Measurements from ENCODE around the gene CKS2. TPM values are rescaled to one million over a fixed set of nuclear protein-coding genes. Genes with fewer than 3 reads are reported as not detected.
"Not testable (repeated sequence)": the region's sequence is repeated elsewhere in the genome, so short reads cannot be mapped to it uniquely, and the experiment has no call there.

Gene CKS2
- total and polyA plus RNA-seq, 2 experiments from 2014 or later = 70.5 to 108 TPM

- Histone ChIP-seq H3K4me3 (no peak overlapping the region), H3K27me3 (no peaks in the 10 kb centered on the region), H3K36me3 (no peaks in the 10 kb centered on the region), H3K27ac (no peak overlapping the region), H3K9me3 (ENCODE audit: low read depth) (no peaks in the 10 kb centered on the region), H3K4me1 (ENCODE audit: low read depth) (no peaks in the 10 kb centered on the region)
- DNase-seq (ENCODE audit: low read depth in 1 of 2, low spot score in 1 of 2) = no peak
- TF ChIP-seq CTCF (IDR thresholded peaks at IDR 0.05; ENCODE audit: low read depth, low read length) = no peak
Measured at GRCh38 chr9:89278551-89278950, 32.4 kb upstream of the CKS2 start.

GRCh38 chr9:89278997-89279739 lies 31.8 kb upstream of the CKS2 start:
- no peaks in the 10 kb centered on the region for H3K4me1 ChIP-seq (ENCODE audit: low read depth)
- no peak overlapping the region for H3K27ac ChIP-seq
- peak; percentile 51 to 79 for DNase-seq (ENCODE audit: low read depth in 1 of 2, low spot score in 1 of 2)
- no peaks in the 10 kb centered on the region for H3K36me3 ChIP-seq
- H3K4me3 ChIP-seq = no peak overlapping the region
- TF ChIP-seq CTCF (IDR thresholded peaks at IDR 0.05; ENCODE audit: low read depth, low read length) = peak; percentile 74
- no peaks in the 10 kb centered on the region for H3K9me3 ChIP-seq (ENCODE audit: low read depth)
- H3K27me3 ChIP-seq = no peaks in the 10 kb centered on the region

- no peaks in the 10 kb centered on the region for H3K36me3 ChIP-seq
- H3K27ac ChIP-seq = no peak overlapping the region
Measured at GRCh38 chr9:89281106-89281505, 29.9 kb upstream of the CKS2 start.

GRCh38 chr9:89282248-89282968 lies 28.6 kb upstream of the CKS2 start:
- H3K27me3 ChIP-seq; H3K4me1 ChIP-seq (ENCODE audit: low read depth); H3K36me3 ChIP-seq; DNase-seq (ENCODE audit: low read depth in 1 of 2, low spot score in 1 of 2); H3K4me3 ChIP-seq; H3K9me3 ChIP-seq (ENCODE audit: low read depth); H3K27ac ChIP-seq: not testable (repeated sequence)

More at GRCh38 chr9:89281106-89281505, 29.9 kb upstream of the CKS2 start:
- TF ChIP-seq CTCF (IDR thresholded peaks at IDR 0.05; ENCODE audit: low read depth, low read length) = no peak
- H3K9me3 ChIP-seq (ENCODE audit: low read depth) = no peaks in the 10 kb centered on the region
- H3K27me3 ChIP-seq = no peaks in the 10 kb centered on the region
- H3K4me1 ChIP-seq (ENCODE audit: low read depth) = no peaks in the 10 kb centered on the region
- DNase-seq (ENCODE audit: low read depth in 1 of 2, low spot score in 1 of 2) = no peak
- H3K4me3 ChIP-seq = no peak overlapping the region

- no peaks in the 10 kb centered on the region for H3K27me3 ChIP-seq
- H3K27ac ChIP-seq = no peak overlapping the region
- no peaks in the 10 kb centered on the region for H3K9me3 ChIP-seq (ENCODE audit: low read depth)
- DNase-seq (ENCODE audit: low read depth in 1 of 2, low spot score in 1 of 2) = no peak
- H3K4me3 ChIP-seq = no peak overlapping the region
- no peaks in the 10 kb centered on the region for H3K4me1 ChIP-seq (ENCODE audit: low read depth)
- H3K36me3 ChIP-seq = no peaks in the 10 kb centered on the region
- TF ChIP-seq CTCF (IDR thresholded peaks at IDR 0.05; ENCODE audit: low read depth, low read length) = no peak
Measured at GRCh38 chr9:89284076-89284475, 26.9 kb upstream of the CKS2 start.

- H3K9me3 ChIP-seq (ENCODE audit: low read depth) = no peaks in the 10 kb centered on the region
- no peak for DNase-seq (ENCODE audit: low read depth in 1 of 2, low spot score in 1 of 2)
- no peak for TF ChIP-seq CTCF (IDR thresholded peaks at IDR 0.05; ENCODE audit: low read depth, low read length)
- H3K36me3 ChIP-seq = no peaks in the 10 kb centered on the region
- H3K4me1 ChIP-seq (ENCODE audit: low read depth) = no peaks in the 10 kb centered on the region
- H3K27ac ChIP-seq = no peak overlapping the region
- H3K4me3 ChIP-seq = no peak overlapping the region
- H3K27me3 ChIP-seq = no peaks in the 10 kb centered on the region
Measured at GRCh38 chr9:89291741-89292140, 19.3 kb upstream of the CKS2 start.
